Panc1 (cell line): ENCODE measurements around the gene NAGPA. TPM values are rescaled to one million over a fixed set of nuclear protein-coding genes. Genes with fewer than 3 reads are reported as not detected.

ENCODE experiments used
- ATAC-seq: fragments of 200-7000 bp; cut with Tn5 transposase; 2 replicates; pipeline ENCODE4 v1.9.1; 2020; ENCODE audit warnings: mild to moderate bottlenecking, moderate library complexity
- BruUV-seq: library from RNA; stranded (reverse); fragments of 400-500 nt; replicated peaks from 2 replicates; lab custom pipeline; 2021; lab: Mats Ljungman, UMichigan
- CTCF ChIA-PET: fragments of 300-600 bp; sonication (Branson Sonifier 250); formaldehyde crosslinking; loops from one replicate; lab custom pipeline; 2022; ENCODE audit warnings: antibody characterized with exemption; lab: Charles Lee
- POLR2A ChIA-PET: fragments of 300-600 bp; sonication (Branson Sonifier 250); formaldehyde crosslinking; loops from one replicate; lab custom pipeline; 2022; ENCODE audit warnings: antibody characterized with exemption; lab: Charles Lee
- DNase-seq: peaks from one replicate; pipeline ENCODE4 v3.0.0-alpha.2; 2010; ENCODE audit warnings: low read depth, low spot score
- H3K27ac ChIP-seq: 2 replicates; pipeline ENCODE4 v1.5.1; 2011; ENCODE audit warnings: mild to moderate bottlenecking, low read length, inconsistent platforms
- H3K27me3 ChIP-seq: fragments of 200-500 bp; sonication (Bioruptor generic); 2 replicates; pipeline ENCODE4 v1.6.0; 2014; ENCODE audit warnings: low read length, inconsistent platforms; ENCODE audit not compliant: control insufficient read depth, insufficient read depth
- H3K36me3 ChIP-seq: fragments of 200-500 bp; sonication (Bioruptor generic); 2 replicates; pipeline ENCODE4 v1.5.1; 2014; ENCODE audit warnings: inconsistent platforms, mild to moderate bottlenecking, low read length, moderate library complexity; ENCODE audit not compliant: control insufficient read depth, insufficient read depth
- H3K4me1 ChIP-seq: 2 replicates; pipeline ENCODE4 v1.5.1; 2011; ENCODE audit warnings: inconsistent platforms, mild to moderate bottlenecking, low read length, moderate library complexity; ENCODE audit not compliant: control insufficient read depth, insufficient read depth
- H3K4me3 ChIP-seq, 2 experiments: 2 replicates each; pipeline ENCODE4 v1.5.1; 2011 to 2012; ENCODE audit warnings: low read depth in 2 of 2, low read length in 2 of 2, mild to moderate bottlenecking in 2 of 2, inconsistent platforms in 1 of 2, moderate library complexity in 1 of 2
- H3K9me3 ChIP-seq: fragments of 200-500 bp; sonication (Bioruptor generic); 2 replicates; pipeline ENCODE4 v1.5.1; 2014; ENCODE audit warnings: low read depth, mild to moderate bottlenecking, inconsistent platforms, low read length, moderate library complexity; ENCODE audit not compliant: control insufficient read depth, insufficient read depth
- POLR2AphosphoS5 ChIP-seq: IDR thresholded peaks from 2 replicates; pipeline ENCODE4 v1.6.1; 2012; ENCODE audit warnings: mild to moderate bottlenecking, low read depth, low read length, moderate library complexity
- SIN3A ChIP-seq: IDR thresholded peaks from 2 replicates; pipeline ENCODE4 v1.6.1; 2012; ENCODE audit warnings: low read depth, mild to moderate bottlenecking, low read length, moderate library complexity, borderline replicate concordance; ENCODE audit not compliant: insufficient read depth
- TCF7L2 ChIP-seq: IDR thresholded peaks from 2 replicates; pipeline ENCODE4 v1.6.1; 2011; ENCODE audit warnings: mild to moderate bottlenecking, low read depth, low read length, inconsistent platforms
- in situ Hi-C: cut with HindIII; loops from 2 replicates; pipeline ENCODE4 v1.10.0; 2016; ENCODE audit warnings: low sequenced_read_pairs, low pct_unique_long_range_greater_than_20kb
- intact Hi-C: fragments of 100-400 bp; cut with micrococcal nuclease; formaldehyde crosslinking; loops from one replicate; pipeline ENCODE4 v1.10.0; 2022; ENCODE audit not compliant: unreplicated experiment
- total RNA-seq: library from RNA; stranded (reverse); gene quantifications from one replicate; pipeline ENCODE4 v1.2.1, GENCODE V29; 2021; ENCODE audit not compliant: unreplicated experiment
- TF ChIP-seq, protein P1 (sequence below), 2 experiments: IDR thresholded peaks; 2 replicates each; pipeline ENCODE4 v1.6.1; 2011 to 2012; ENCODE audit warnings: low read depth in 2 of 2, control low read depth in 1 of 2, low read length in 1 of 2, mild to moderate bottlenecking in 1 of 2, moderate library complexity in 1 of 2; ENCODE audit not compliant: insufficient read depth in 1 of 2
- TF ChIP-seq, protein P2 (sequence below): fragments of 450-650 bp; IDR thresholded peaks from 2 replicates; pipeline ENCODE4 v1.5.1; 2017; ENCODE audit warnings: mild to moderate bottlenecking

The NAGPA gene
- total RNA-seq, 1 experiment from 2014 or later: 19.2 TPM

DNA sequence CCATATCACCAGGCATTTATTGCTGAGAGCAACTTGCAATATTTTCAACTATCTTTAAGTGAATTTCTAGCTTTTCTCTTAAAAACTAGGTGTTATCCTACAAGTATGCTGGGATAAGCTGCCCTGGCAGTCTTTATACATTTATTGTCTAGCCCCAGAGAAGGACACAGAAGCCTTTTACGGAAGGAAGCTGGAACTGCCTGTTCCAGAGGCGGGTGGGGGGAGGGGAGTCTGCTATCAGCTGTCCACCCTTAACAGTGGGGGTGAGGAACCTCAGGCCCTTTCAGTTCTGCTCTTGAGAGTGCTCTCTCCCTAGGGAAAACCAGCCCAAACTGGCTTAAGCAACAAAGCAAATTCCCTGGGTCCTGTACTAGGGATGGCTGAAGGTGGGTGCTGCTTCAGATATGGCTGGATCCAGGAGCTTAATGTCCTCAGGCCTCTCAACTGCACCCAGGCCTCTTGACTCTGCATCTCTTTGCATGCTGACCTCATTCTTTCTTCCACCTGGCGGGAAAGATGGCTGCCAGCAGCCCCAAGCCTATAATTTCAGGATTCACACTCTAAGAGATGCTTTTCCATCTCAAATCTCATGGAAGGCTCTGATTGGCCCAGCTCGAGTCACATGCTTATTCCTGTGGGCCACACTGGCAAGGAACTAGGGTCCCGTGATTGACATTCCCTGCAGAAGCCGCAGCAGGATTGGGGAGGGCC, 16.6 kb downstream of the NAGPA start:
- Histone ChIP-seq H3K9me3 (no peaks in the 10 kb centered on the region), H3K4me1 (no peaks in the 10 kb centered on the region), H3K27me3 (no peaks in the 10 kb centered on the region), H3K36me3 (no peaks in the 10 kb centered on the region), H3K4me3 (no peak overlapping the region), H3K27ac (no peak overlapping the region)
- in situ Hi-C loops (no loop called here), intact Hi-C loops (no loop called here)
- ChIA-PET POLR2A (no interaction called here), CTCF (no interaction called here)
- ATAC-seq (no peak), DNase-seq (no peak)
- TF ChIP-seq TCF7L2 (no peak), SIN3A (no peak), POLR2AphosphoS5 (no peak)
- TF ChIP-seq, protein P1, sequence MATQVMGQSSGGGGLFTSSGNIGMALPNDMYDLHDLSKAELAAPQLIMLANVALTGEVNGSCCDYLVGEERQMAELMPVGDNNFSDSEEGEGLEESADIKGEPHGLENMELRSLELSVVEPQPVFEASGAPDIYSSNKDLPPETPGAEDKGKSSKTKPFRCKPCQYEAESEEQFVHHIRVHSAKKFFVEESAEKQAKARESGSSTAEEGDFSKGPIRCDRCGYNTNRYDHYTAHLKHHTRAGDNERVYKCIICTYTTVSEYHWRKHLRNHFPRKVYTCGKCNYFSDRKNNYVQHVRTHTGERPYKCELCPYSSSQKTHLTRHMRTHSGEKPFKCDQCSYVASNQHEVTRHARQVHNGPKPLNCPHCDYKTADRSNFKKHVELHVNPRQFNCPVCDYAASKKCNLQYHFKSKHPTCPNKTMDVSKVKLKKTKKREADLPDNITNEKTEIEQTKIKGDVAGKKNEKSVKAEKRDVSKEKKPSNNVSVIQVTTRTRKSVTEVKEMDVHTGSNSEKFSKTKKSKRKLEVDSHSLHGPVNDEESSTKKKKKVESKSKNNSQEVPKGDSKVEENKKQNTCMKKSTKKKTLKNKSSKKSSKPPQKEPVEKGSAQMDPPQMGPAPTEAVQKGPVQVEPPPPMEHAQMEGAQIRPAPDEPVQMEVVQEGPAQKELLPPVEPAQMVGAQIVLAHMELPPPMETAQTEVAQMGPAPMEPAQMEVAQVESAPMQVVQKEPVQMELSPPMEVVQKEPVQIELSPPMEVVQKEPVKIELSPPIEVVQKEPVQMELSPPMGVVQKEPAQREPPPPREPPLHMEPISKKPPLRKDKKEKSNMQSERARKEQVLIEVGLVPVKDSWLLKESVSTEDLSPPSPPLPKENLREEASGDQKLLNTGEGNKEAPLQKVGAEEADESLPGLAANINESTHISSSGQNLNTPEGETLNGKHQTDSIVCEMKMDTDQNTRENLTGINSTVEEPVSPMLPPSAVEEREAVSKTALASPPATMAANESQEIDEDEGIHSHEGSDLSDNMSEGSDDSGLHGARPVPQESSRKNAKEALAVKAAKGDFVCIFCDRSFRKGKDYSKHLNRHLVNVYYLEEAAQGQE (IDR thresholded peaks at IDR 0.05; ENCODE audit: insufficient read depth in 1 of 2, low read depth in 2 of 2, low read length in 1 of 2): no peak
- TF ChIP-seq, protein P2, sequence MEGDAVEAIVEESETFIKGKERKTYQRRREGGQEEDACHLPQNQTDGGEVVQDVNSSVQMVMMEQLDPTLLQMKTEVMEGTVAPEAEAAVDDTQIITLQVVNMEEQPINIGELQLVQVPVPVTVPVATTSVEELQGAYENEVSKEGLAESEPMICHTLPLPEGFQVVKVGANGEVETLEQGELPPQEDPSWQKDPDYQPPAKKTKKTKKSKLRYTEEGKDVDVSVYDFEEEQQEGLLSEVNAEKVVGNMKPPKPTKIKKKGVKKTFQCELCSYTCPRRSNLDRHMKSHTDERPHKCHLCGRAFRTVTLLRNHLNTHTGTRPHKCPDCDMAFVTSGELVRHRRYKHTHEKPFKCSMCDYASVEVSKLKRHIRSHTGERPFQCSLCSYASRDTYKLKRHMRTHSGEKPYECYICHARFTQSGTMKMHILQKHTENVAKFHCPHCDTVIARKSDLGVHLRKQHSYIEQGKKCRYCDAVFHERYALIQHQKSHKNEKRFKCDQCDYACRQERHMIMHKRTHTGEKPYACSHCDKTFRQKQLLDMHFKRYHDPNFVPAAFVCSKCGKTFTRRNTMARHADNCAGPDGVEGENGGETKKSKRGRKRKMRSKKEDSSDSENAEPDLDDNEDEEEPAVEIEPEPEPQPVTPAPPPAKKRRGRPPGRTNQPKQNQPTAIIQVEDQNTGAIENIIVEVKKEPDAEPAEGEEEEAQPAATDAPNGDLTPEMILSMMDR: no peak
- BruUV-seq: no TSS peak

DNA sequence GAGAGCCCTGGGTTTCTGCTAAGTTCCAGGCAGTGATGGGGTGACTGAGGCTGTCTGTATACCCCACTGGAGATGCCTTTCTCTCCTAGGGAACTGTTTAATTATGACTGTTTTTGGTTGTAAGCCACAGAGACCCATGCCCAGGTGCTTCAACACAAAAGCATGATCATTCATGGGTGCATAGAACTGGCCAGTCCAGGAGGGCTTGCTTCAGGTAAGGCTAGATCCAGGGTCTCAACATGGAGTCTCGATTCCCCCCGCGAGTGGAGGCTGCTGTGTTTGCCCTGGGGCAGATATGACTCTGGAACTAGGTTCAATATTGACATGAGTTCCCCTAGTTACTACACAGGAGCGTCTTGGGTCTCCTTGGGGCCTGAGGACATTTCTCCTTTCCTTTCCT, 17.8 kb downstream of the NAGPA start:
- intact Hi-C loops (no loop called here), in situ Hi-C loops (no loop called here)
- ATAC-seq (no peak), DNase-seq (no peak)
- POLR2A ChIA-PET: no interaction called here
- H3K4me3 ChIP-seq: no peak overlapping the region
- TF ChIP-seq, protein P2: no peak
- TF ChIP-seq, protein P1 (IDR thresholded peaks at IDR 0.05; ENCODE audit: insufficient read depth in 1 of 2, low read depth in 2 of 2, low read length in 1 of 2): no peak
- TF ChIP-seq POLR2AphosphoS5: no peak
- TF ChIP-seq SIN3A: no peak
- TF ChIP-seq TCF7L2: no peak
- H3K36me3 ChIP-seq: no peaks in the 10 kb centered on the region
- H3K27me3 ChIP-seq: no peaks in the 10 kb centered on the region
- no peak overlapping the region for H3K27ac ChIP-seq
- H3K9me3 ChIP-seq: no peaks in the 10 kb centered on the region
- CTCF ChIA-PET: no interaction called here
- no TSS peak for BruUV-seq
- H3K4me1 ChIP-seq: no peaks in the 10 kb centered on the region
